Left ventricle myocardium inferior (tissue), 1 donor: ENCODE data around the gene ZNF280D. TPM values are rescaled to one million over a fixed set of nuclear protein-coding genes. Genes with fewer than 3 reads are reported as not detected.

ENCODE experiments used
- DNase-seq: peaks from one replicate; pipeline ENCODE4 v3.0.0-alpha.2; 2020
- H3K27ac ChIP-seq: fragments of 200-600 bp; replicated peaks from 2 replicates; pipeline ENCODE4 v1.8.0; 2021
- H3K27me3 ChIP-seq: fragments of 200-600 bp; 2 replicates; pipeline ENCODE4 v1.8.0; 2021; ENCODE audit warnings: low read depth
- H3K36me3 ChIP-seq: fragments of 200-600 bp; 2 replicates; pipeline ENCODE4 v1.8.0; 2021
- H3K4me1 ChIP-seq: fragments of 200-600 bp; 2 replicates; pipeline ENCODE4 v1.8.0; 2021
- H3K4me3 ChIP-seq: fragments of 200-600 bp; 2 replicates; pipeline ENCODE4 v1.8.0; 2021; ENCODE audit warnings: mild to moderate bottlenecking, moderate library complexity
- H3K9me3 ChIP-seq: fragments of 200-600 bp; replicated peaks from 2 replicates; pipeline ENCODE4 v1.8.0; 2021
- intact Hi-C: fragments of 100-400 bp; cut with micrococcal nuclease; formaldehyde crosslinking; loops from one replicate; pipeline ENCODE4 v1.11.0; 2022
- total RNA-seq: library from RNA; stranded (reverse); fragmentation: NEBNext Ultra II Directional; extraction: Animal tissue kit (Norgen Biotek cat#: 25700); gene quantifications from one replicate; pipeline ENCODE4 v1.2.1, GENCODE V29; 2021
- TF ChIP-seq, protein P1 (sequence below): fragments of 200-600 bp; IDR thresholded peaks from 2 replicates; pipeline ENCODE4 v1.8.0; 2021; ENCODE audit warnings: antibody characterized with exemption, mild to moderate bottlenecking, borderline replicate concordance
- donor health status: DM: no; HTN: yes; CAD: no; lungs with severe emphysema.

ZNF280D gene
- total RNA-seq, 1 donor from 2014 or later = 22.0 TPM

DNA sequence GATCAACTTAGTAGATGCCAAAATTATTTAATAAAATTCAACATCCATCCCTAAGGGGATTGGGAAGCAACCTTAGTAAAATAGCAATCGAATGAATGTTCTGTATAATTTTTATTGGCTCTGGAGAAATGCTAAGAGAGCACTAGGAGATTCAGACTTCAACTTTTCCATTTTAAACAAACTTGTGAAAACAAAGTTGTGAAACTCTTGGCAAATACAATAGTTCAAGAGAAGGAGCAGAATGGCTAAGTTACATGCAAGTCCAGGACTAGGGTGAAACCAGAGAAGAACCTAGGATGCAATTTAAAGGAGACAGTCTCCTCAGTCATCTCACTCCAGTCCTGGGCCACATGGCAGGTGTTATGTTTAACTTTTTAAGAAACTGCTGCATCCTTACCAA, 16.7 kb upstream of the ZNF280D start:
- DNase-seq = no peak
- TF ChIP-seq, protein P1, sequence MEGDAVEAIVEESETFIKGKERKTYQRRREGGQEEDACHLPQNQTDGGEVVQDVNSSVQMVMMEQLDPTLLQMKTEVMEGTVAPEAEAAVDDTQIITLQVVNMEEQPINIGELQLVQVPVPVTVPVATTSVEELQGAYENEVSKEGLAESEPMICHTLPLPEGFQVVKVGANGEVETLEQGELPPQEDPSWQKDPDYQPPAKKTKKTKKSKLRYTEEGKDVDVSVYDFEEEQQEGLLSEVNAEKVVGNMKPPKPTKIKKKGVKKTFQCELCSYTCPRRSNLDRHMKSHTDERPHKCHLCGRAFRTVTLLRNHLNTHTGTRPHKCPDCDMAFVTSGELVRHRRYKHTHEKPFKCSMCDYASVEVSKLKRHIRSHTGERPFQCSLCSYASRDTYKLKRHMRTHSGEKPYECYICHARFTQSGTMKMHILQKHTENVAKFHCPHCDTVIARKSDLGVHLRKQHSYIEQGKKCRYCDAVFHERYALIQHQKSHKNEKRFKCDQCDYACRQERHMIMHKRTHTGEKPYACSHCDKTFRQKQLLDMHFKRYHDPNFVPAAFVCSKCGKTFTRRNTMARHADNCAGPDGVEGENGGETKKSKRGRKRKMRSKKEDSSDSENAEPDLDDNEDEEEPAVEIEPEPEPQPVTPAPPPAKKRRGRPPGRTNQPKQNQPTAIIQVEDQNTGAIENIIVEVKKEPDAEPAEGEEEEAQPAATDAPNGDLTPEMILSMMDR = no peak
- Histone ChIP-seq H3K4me1 (no peaks in the 10 kb centered on the region), H3K27ac (no peak overlapping the region), H3K9me3 (no peaks in the 10 kb centered on the region), H3K4me3 (no peak overlapping the region), H3K36me3 (no peaks in the 10 kb centered on the region), H3K27me3 (no peaks in the 10 kb centered on the region)
- intact Hi-C loops = no loop called here

DNA sequence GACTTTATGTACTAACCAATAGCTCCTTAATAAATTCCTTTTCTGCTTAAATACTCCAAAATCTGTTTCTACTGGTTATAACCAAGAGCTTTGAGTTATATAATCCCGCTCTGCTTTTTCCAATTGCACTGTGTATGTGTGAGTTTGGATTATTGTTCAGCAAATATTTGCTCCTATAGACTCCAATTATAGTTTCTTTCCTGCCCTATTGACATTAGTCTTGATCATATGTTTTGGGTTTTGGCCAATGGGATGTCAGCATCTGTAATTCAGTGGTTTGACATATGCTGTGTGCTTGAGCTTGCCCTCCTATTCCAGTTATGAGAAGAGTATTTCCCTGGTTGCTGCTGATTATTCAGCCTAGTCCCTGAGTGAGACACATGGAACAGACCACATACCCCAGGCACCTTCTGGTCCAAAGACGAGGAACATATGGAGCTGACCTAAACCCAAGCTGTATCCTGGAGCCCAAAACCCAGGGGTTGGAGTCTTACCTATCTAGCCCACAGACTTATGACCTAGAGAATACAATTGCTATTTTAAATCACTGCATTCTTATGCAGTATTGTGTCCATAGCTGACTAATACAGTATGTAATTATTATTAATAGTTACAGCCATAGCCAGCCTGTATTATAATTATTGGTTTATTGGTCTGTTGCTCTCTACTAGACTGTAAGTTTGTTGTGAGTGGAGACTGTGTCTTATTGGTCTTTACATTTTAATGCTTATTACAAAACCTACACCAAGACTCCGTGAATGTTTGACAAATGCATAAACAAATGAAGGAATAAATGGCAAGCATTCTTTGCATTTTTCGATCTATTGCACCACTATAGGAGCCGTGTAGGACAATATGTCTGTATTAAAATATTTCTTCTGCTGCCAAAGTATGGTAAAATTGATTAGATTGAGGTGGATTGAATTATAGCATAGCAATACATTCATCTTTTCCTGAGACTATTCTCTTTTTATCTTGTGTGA, 11.7 kb upstream of the ZNF280D start:
- no peak for DNase-seq
- intact Hi-C loops = no loop called here
- Histone ChIP-seq H3K4me1 (no peaks in the 10 kb centered on the region), H3K4me3 (no peak overlapping the region), H3K36me3 (no peaks in the 10 kb centered on the region), H3K9me3 (peaks cover 5% of the 10 kb centered on the region), H3K27ac (no peak overlapping the region), H3K27me3 (no peaks in the 10 kb centered on the region)
- TF ChIP-seq, protein P1 = no peak

DNA sequence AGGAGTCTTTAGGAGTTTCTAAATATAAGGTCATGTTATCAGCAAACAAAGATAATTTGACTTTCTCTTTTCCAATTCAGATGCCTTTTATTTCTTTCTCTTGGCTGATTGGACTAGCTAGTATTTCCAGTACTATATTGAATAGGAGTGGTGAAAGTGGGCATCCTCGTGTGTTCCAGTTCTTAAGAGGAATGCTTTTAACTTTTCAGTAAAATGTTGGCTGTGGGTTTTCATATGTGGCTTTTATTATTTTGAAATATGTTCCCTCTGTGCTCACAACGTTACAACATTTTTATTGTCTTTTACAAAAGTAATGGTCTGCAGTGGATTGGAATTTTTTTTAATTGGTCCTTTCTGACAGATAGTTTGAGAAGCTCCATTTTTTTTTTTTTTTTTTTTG, 8.2 kb upstream of the ZNF280D start:
- TF ChIP-seq, protein P1 = no peak
- Histone ChIP-seq H3K4me3 (no peak overlapping the region), H3K27me3 (no peaks in the 10 kb centered on the region), H3K27ac (no peak overlapping the region), H3K9me3 (peaks cover 5% of the 10 kb centered on the region), H3K4me1 (no peaks in the 10 kb centered on the region), H3K36me3 (no peaks in the 10 kb centered on the region)
- DNase-seq = no peak
- intact Hi-C loops = no loop called here

DNA sequence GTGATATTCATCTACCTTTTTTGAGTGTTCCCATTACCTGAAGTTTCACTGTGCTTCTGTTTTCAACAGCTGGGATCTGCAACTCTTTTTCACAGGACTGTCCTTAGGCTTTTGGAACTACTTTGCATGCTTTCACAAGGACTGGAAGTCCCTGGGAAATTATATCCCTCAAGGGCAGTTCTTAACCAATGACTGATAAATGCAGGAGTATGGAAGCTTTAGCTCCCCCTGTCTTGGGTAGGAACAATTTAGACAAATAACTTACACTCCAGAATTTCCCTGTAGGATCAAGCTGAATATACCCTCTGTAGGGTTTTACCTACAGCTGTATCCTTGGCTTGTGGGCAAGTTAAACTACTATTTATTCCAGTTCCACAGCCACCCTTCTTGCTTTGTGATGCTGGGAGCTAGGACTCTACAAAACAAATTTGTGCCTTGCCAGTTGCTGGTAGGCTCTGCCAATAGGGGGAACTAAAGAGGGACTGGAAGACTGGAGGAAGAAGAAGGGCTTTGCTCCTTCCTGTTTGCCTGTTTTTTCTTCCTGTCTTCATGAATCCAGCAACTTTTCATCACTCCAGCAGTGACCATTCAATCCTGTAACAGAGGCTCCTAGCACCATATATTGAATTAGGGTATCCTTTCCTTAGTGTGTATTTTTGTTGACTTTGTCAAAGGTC, 6.8 kb upstream of the ZNF280D start:
- Histone ChIP-seq H3K36me3 (no peaks in the 10 kb centered on the region), H3K4me3 (no peak overlapping the region), H3K27ac (no peak overlapping the region), H3K27me3 (no peaks in the 10 kb centered on the region), H3K4me1 (no peaks in the 10 kb centered on the region), H3K9me3 (peaks cover 5% of the 10 kb centered on the region)
- intact Hi-C loops = no loop called here
- DNase-seq = no peak
- TF ChIP-seq, protein P1 = no peak

DNA sequence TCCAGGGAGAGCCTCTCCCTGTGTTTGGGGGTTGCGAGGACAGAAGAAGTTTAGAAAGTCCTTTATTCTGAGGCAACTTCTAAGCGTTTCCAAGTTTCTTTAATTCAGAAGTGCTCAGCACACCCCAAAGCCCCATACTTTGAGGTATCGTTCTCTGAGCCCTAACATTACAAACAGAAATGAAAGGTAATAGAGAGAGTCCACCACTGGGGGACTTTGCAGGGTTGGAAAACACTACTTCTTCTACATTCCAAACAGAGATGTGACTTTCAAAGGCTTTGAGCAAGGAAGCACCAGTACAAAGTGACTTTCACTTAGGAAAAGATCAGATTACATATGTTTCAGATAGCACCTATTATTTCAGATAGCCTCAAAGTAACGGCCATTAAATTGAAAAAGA, 6.2 kb upstream of the ZNF280D start:
- Histone ChIP-seq H3K4me1 (no peaks in the 10 kb centered on the region), H3K27ac (no peak overlapping the region), H3K36me3 (no peaks in the 10 kb centered on the region), H3K27me3 (no peaks in the 10 kb centered on the region), H3K4me3 (no peak overlapping the region), H3K9me3 (peaks cover 8% of the 10 kb centered on the region)
- DNase-seq = no peak
- TF ChIP-seq, protein P1 = no peak
- intact Hi-C loops = no loop called here
